Astrocyte (in vitro differentiated cells and primary cell): ENCODE results near the gene TSHZ1. TPM values are rescaled to one million over a fixed set of nuclear protein-coding genes. Genes with fewer than 3 reads are reported as not detected.

Experiments used
- DNase-seq: peaks from one replicate; pipeline ENCODE4 v3.0.0-alpha.2; 2010; ENCODE audit warnings: low read depth
- FAIRE-seq: peaks from 2 replicates; lab custom pipeline; 2011; peaks lifted over from hg19 to GRCh38; lab: Jason Lieb, UNC
- H2AFZ ChIP-seq: 2 replicates; pipeline ENCODE4 v1.6.0; 2012; ENCODE audit warnings: low read depth, low read length, inconsistent platforms
- H3K27ac ChIP-seq: 2 replicates; pipeline ENCODE4 v1.5.1; 2011; ENCODE audit warnings: low read depth, low read length, inconsistent platforms
- H3K27me3 ChIP-seq: 2 replicates; pipeline ENCODE4 v1.6.0; 2011; ENCODE audit warnings: low read length, inconsistent platforms; ENCODE audit not compliant: insufficient read depth
- H3K36me3 ChIP-seq: 2 replicates; pipeline ENCODE4 v1.5.1; 2011; ENCODE audit warnings: low read length, inconsistent platforms; ENCODE audit not compliant: insufficient read depth
- H3K4me1 ChIP-seq: 2 replicates; pipeline ENCODE4 v1.5.1; 2011; ENCODE audit warnings: low read length, inconsistent platforms; ENCODE audit not compliant: insufficient read depth
- H3K4me2 ChIP-seq: 2 replicates; pipeline ENCODE4 v1.6.0; 2012; ENCODE audit warnings: low read length, inconsistent platforms
- H3K4me3 ChIP-seq: 2 replicates; pipeline ENCODE4 v1.5.1; 2011; ENCODE audit warnings: low read depth, mild to moderate bottlenecking, low read length, inconsistent platforms; ENCODE audit not compliant: insufficient read depth
- H3K79me2 ChIP-seq: 2 replicates; pipeline ENCODE4 v1.6.0; 2012; ENCODE audit warnings: mild to moderate bottlenecking, low read length, inconsistent platforms; ENCODE audit not compliant: insufficient read depth
- H3K9ac ChIP-seq: 2 replicates; pipeline ENCODE4 v1.6.0; 2012; ENCODE audit warnings: mild to moderate bottlenecking, low read length, inconsistent platforms
- H3K9me3 ChIP-seq: 2 replicates; pipeline ENCODE4 v1.5.1; 2012; ENCODE audit warnings: low read depth, mild to moderate bottlenecking, low read length, inconsistent platforms; ENCODE audit not compliant: insufficient read depth
- H4K20me1 ChIP-seq: 2 replicates; pipeline ENCODE4 v1.6.0; 2012; ENCODE audit warnings: low read length, inconsistent platforms; ENCODE audit not compliant: insufficient read depth
- H3K27ac Mint-ChIP-seq: one replicate; pipeline ENCODE4 v1.8.0; 2021; ENCODE audit warnings: mild to moderate bottlenecking, mixed read lengths; ENCODE audit not compliant: unreplicated experiment
- H3K27me3 Mint-ChIP-seq: one replicate; pipeline ENCODE4 v1.8.0; 2021; ENCODE audit warnings: low read depth, mixed read lengths; ENCODE audit not compliant: unreplicated experiment
- H3K36me3 Mint-ChIP-seq: one replicate; pipeline ENCODE4 v1.8.0; 2021; ENCODE audit warnings: low read depth, mixed read lengths; ENCODE audit not compliant: unreplicated experiment
- H3K4me1 Mint-ChIP-seq: one replicate; pipeline ENCODE4 v1.8.0; 2021; ENCODE audit warnings: low read depth, mixed read lengths; ENCODE audit not compliant: unreplicated experiment
- H3K4me3 Mint-ChIP-seq: one replicate; pipeline ENCODE4 v1.8.0; 2021; ENCODE audit warnings: mild to moderate bottlenecking, moderate library complexity, mixed read lengths; ENCODE audit not compliant: unreplicated experiment
- H3K9me3 Mint-ChIP-seq: one replicate; pipeline ENCODE4 v1.8.0; 2021; ENCODE audit warnings: mild to moderate bottlenecking, mixed read lengths; ENCODE audit not compliant: unreplicated experiment
- EZH2 ChIP-seq: IDR thresholded peaks from 2 replicates; pipeline ENCODE4 v1.6.1; 2012; ENCODE audit warnings: mild to moderate bottlenecking, low read length, inconsistent platforms; ENCODE audit not compliant: insufficient read depth
- total RNA-seq: library from RNA; stranded (reverse); gene quantifications from 2 replicates; pipeline ENCODE4 v1.2.1, GENCODE V29; 2021
- TF ChIP-seq, protein P1 (sequence below): IDR thresholded peaks from 2 replicates; pipeline ENCODE4 v1.5.1; 2011; ENCODE audit warnings: low read depth, mild to moderate bottlenecking, inconsistent platforms, low read length, moderate library complexity; ENCODE audit not compliant: insufficient read depth

TSHZ1 gene
- total RNA-seq, 1 donor from 2014 or later, result 2.9 TPM

DNA sequence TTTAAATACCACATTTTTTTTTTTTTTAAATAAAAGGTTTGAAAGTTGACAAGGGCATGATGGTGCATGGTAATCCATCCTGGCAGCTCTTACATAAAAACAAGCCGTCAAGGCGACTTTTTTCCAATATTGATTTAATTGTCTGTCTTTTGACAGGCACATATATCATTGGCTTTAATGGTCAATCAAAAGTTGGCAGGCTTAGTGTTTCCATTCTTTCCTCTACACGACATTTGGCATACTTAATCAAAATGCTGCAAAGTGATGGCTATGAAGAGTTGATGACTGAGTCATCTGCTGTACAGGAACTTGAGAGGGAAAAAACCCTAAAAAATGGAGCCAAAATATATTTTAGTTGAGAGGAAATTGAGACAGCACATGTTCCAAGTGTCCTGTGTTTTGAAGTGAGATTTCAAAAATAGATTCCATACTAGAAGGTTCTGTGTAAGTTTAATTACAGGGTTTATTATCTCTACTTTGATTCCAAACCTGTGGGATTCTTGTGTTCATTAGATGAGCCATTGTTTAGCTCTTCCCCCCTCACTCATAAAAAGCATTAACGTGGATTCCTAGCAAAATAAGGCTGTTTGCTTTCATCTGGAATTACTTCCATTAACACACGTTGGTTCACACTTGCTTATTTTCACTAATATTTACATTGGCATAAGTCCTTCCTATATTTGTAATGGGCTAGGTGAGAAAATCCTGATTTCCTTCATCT lies 3.2 kb downstream of the TSHZ1 start:
- Histone ChIP-seq H4K20me1 (no peaks in the 10 kb centered on the region), H3K27me3 (no peaks in the 10 kb centered on the region), H3K36me3 (no peaks in the 10 kb centered on the region), H3K27ac (no peak overlapping the region), H3K4me1 (peaks cover 13% of the 10 kb centered on the region), H3K9ac (no peak overlapping the region), H2AFZ (no peak overlapping the region), H3K79me2 (peaks cover 38% of the 10 kb centered on the region), H3K4me3 (no peak overlapping the region), H3K4me2 (peak overlapping the region; percentile 42), H3K9me3 (no peaks in the 10 kb centered on the region)
- H3K4me3 Mint-ChIP-seq, result no peak overlapping the region
- peaks cover 8% of the 10 kb centered on the region for H3K27me3 Mint-ChIP-seq
- TF ChIP-seq EZH2, result no peak
- TF ChIP-seq, protein P1, sequence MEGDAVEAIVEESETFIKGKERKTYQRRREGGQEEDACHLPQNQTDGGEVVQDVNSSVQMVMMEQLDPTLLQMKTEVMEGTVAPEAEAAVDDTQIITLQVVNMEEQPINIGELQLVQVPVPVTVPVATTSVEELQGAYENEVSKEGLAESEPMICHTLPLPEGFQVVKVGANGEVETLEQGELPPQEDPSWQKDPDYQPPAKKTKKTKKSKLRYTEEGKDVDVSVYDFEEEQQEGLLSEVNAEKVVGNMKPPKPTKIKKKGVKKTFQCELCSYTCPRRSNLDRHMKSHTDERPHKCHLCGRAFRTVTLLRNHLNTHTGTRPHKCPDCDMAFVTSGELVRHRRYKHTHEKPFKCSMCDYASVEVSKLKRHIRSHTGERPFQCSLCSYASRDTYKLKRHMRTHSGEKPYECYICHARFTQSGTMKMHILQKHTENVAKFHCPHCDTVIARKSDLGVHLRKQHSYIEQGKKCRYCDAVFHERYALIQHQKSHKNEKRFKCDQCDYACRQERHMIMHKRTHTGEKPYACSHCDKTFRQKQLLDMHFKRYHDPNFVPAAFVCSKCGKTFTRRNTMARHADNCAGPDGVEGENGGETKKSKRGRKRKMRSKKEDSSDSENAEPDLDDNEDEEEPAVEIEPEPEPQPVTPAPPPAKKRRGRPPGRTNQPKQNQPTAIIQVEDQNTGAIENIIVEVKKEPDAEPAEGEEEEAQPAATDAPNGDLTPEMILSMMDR, result no peak
- no peaks in the 10 kb centered on the region for H3K36me3 Mint-ChIP-seq
- FAIRE-seq (peak; percentile 73), DNase-seq (peak; percentile 80)
- H3K9me3 Mint-ChIP-seq, result no peaks in the 10 kb centered on the region
- H3K4me1 Mint-ChIP-seq, result peaks cover 8% of the 10 kb centered on the region
- no peak overlapping the region for H3K27ac Mint-ChIP-seq

DNA sequence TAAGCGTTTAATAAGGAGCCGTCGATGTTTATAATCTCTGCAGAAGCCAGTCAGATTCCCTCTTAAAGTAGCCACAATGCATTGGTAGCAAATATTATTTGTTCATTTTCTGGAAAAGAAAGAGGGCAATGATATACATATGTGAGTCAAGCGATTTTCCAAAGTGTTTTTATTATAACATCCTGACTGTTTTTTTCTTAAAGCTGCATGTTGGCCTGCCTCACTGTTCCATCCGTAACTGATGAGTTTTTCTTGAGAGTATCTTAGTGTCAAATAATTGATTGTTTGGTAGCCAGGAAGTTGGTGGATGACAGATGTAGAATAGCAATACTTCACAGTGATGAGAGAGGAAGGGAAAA lies 3.7 kb downstream of the TSHZ1 start:
- H3K4me1 Mint-ChIP-seq, result peaks cover 8% of the 10 kb centered on the region
- H3K27me3 ChIP-seq, result no peaks in the 10 kb centered on the region
- no peak overlapping the region for H3K9ac ChIP-seq
- no peak overlapping the region for H3K4me3 Mint-ChIP-seq
- no peaks in the 10 kb centered on the region for H3K36me3 ChIP-seq
- peaks cover 8% of the 10 kb centered on the region for H3K27me3 Mint-ChIP-seq
- H3K27ac ChIP-seq, result no peak overlapping the region
- FAIRE-seq, result no peak
- peaks cover 38% of the 10 kb centered on the region for H3K79me2 ChIP-seq
- H2AFZ ChIP-seq, result no peak overlapping the region
- no peak for TF ChIP-seq EZH2
- TF ChIP-seq, protein P1, result no peak
- peaks cover 13% of the 10 kb centered on the region for H3K4me1 ChIP-seq
- DNase-seq, result no peak
- peak overlapping the region; percentile 42 for H3K4me2 ChIP-seq
- no peak overlapping the region for H3K4me3 ChIP-seq
- no peaks in the 10 kb centered on the region for H3K9me3 Mint-ChIP-seq
- H3K27ac Mint-ChIP-seq, result no peak overlapping the region
- no peaks in the 10 kb centered on the region for H3K9me3 ChIP-seq
- H4K20me1 ChIP-seq, result no peaks in the 10 kb centered on the region
- H3K36me3 Mint-ChIP-seq, result no peaks in the 10 kb centered on the region
